Retina (tissue), 1 donor: Measurements from ENCODE around the gene PRDM2.
A peak's percentile ranks its signal among the peaks of the same experiment; 100 is the strongest.

Source experiments
- DNase-seq: peaks from one replicate; pipeline ENCODE4 v3.0.0-alpha.2; 2016

PRDM2 gene

GRCh38 chr1:13797397-13797796 lies 97.4 kb downstream of the PRDM2 start:
- DNase-seq = no peak

DNA sequence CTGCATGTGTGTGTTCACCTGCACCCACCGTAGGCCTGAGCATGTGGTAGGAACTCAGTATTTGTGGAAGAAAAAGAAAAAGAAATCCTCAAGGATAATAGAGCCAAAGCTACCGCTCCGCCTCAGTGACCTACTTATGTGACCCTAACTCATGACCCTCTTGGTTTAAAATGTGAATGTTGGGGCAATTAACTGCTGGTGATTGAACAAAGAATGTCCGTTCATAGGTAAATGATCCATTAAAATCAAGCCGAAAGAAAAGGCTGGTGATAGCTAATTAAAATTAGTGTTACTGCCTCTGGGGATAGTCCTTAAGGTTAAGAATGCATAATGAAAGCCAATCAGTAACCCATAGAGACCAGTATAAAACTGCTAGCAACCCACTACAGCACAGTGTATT lies 98.1 kb downstream of the PRDM2 start:
- DNase-seq = no peak

- DNase-seq = no peak
Observed at GRCh38 chr1:13799502-13800283, 99.7 kb downstream of the PRDM2 start.

DNA sequence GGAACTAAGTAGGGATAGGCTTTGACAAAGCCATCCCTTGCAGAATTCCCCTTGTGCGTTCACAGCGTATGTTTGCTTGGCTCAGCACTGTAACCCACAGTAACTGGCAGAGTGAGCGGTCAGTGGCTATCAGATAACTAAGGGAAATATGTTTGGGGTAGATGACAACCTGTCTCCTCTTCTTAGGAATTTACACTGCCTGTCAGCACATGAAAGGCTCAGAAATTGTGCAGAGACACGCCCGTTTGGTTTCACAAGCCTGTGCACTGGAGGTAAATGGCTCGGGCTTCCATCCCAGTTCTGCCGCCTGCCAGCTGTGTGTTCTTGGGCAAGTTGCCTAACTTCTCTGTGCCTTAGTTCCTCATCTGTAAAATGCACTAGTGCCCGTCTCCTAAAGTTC lies 101.2 kb downstream of the PRDM2 start:
- DNase-seq = no peak

GRCh38 chr1:13801655-13802486 lies 101.9 kb downstream of the PRDM2 start:
- no peak for DNase-seq

- no peak for DNase-seq
Observed at GRCh38 chr1:13802782-13803545, 103.0 kb downstream of the PRDM2 start.

GRCh38 chr1:13803546-13804239 lies 103.7 kb downstream of the PRDM2 start:
- DNase-seq = no peak

GRCh38 chr1:13804240-13804633 lies 104.2 kb downstream of the PRDM2 start:
- no peak for DNase-seq

DNA sequence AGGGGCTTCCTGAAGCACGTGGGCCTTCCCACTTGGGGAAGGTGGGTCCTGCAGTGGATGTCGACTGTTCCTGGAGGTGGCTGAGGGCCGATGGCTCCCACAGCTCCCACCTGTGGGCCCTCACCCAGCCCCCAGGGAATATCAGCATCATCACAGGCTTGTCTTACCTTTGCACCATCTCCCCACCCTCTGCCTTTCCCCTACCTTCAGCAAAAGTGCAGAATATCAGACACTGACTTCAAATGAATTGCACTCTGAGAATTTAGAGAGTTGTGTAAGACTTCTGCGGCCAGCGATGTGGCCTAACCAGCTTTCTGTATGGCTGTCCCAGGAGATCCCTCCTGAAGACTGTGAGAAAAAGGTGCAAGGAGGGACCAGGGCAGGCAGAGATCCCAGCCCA lies 105.4 kb downstream of the PRDM2 start:
- no peak for DNase-seq

DNA sequence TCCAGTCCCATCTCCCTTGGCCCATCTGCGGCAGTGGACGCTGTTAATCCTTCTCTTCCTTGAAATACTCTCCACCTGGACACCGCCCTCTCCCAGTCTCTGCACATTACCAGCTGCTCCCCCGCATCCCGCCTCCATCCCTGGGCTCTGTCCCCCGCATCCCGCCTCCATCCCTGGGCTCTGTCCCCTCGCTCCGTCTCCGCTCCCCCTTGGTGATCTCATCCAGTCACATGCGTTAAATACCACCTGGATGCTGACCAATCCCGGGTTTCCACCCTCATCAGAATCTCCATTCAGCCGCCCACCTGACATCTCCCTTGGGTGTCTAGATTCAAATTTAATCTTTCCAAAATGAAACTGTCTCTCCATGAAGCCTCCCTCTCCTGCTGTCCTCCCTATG lies 106.1 kb downstream of the PRDM2 start:
- no peak for DNase-seq

GRCh38 chr1:13807209-13807608 lies 107.2 kb downstream of the PRDM2 start:
- DNase-seq = no peak

- DNase-seq = no peak
Observed at GRCh38 chr1:13808729-13809131, 108.7 kb downstream of the PRDM2 start.

- no peak for DNase-seq
Observed at GRCh38 chr1:13809461-13810159, 109.6 kb downstream of the PRDM2 start.

DNA sequence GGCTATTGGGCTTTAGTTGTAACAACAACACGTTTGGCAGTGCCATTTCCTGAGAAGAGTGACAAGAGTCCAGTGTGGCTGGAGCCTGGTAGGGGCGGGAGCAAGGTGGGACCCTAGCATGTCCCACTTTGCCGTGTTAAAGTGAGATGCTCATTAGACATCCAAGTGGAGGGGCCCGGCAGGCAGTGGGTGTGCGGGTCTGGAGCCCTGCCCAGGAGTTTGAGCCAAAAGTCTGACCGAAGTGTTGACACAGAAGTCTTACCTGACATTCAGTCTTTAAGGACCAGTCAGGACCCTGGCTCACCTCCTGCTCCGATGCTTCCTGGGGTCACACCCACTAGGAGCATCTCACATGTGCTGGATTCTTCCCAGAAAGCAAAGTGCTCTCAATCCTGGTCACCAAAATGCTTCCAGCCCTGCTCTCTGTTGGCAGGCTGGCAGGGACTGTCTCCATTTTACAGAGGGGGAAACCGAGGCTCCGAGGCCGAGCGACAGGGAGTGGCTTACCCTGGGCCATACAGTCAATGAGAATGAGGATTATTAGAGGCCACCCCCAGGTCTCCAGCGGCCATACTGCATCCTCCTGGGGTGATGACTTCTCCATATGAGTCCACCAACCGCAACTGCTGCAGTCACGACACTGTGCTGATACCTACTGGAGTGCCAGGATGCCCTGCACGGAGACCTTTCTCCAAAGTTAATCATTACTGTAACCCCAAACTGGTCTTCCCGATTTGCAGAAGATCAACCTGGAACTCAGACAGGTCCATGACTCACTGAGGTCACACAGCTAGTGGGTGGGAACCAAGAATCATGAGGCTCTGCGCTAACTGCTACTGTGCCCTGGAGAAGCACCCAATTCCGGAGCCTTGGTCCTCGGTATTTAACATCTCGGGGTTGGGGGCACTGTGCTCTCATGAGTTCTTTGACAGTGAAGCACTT lies 112.7 kb downstream of the PRDM2 start:
- no peak for DNase-seq

DNA sequence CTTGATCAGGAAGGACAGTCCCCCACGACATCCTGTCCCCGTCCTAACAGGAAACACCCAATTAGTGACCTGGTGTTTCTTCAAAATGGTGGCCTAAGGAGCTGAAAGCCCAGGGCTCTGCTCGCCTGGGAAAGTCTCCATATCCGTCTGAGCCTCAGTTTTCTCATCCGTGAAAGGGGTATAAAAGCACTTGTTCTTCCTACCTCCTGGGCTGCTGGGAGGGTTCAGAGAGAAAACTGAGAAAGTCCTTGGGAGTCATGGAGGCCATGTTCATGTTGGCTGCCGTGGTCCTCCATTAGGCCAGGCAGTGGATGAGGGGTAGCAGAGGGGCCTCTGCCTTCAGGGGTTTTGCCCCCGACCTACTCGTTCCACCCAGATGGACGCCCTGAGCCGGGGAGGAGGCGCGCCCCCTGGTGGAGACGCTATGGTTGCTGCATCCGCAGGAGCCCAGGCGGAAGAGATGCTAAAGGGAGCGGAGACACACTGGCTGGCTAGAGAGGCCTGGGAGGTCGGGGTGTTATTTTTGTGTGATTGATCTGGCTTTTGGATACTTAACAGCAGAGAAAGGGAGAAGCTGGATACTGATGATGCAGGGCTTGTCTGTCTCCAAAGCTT lies 113.5 kb downstream of the PRDM2 start:
- DNase-seq = peak; percentile 64

DNA sequence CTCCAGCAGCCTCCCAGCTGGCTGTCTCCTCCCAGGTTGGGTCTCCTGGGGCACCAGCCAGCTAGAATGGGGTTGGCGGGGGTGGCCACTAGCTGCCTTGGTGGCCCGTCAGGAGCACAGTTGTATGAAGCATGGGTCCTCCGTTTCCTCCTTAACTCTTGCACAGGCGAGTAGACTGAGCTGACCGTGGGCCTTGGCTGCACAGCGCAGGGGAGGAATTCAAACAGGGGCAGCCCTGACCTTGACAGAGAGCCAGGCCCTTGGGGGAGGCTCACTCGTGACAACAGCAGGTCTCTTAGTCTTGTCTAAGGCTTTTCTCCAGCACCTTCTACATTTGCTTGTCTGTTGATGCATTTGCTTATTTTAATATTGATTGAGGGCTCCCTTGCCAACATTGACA lies 114.1 kb downstream of the PRDM2 start:
- DNase-seq = no peak

DNA sequence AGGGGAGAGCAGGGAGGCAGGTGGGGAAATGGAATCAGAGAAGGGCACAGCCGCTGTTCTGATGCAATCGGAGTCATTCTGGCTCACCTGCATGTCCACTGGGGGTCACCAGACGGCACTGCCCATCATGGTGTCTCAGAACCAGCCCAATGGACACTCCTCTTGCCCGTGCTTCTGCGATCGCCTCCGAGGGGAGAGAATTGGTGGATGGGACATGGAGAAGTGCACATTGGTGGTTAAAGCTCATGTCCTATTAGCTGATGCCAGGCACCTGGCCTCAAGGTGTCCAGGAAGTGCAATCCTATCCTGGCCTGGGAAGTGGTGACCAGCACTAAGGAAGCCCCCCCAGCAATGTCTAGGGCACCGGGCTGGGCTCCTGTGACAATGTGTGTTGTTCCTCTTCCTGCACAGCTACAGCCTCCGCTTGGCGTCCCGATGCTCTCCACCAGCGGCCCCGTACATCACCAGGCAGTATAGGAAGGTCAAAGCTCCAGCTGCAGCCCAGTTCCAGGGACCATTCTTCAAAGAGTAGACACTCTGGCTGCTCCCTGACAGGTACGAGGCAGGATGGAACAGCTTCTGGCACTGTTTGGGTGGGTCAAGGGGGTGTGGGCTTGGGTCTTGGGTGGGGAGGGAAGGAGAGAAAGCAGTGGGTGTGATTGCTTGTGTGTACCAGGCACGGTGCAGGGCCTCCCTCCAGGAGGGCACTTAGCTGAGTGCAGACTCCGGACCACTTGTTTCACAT lies 116.2 kb downstream of the PRDM2 start:
- no peak for DNase-seq

GRCh38 chr1:13817906-13818305 lies 117.9 kb downstream of the PRDM2 start:
- no peak for DNase-seq

DNA sequence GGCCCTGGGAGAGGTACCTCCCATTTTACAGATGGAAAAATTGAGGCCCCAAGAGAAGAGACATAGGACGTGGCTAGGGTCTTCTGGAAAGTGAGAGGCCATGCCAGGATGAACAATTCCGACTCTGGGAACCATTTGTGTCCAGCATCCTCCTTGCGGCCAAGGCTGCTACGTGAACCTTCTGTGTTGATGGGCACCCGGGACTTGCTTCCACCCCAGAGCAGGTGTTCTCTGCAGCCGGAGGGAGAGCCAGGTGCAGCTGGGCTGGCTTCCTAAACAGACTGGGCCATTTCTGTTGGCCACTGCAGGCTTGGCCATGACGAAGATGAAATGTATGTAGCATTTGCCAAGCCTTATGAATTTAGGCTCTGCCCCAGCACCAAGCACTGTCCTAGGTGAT lies 118.9 kb downstream of the PRDM2 start:
- DNase-seq = no peak

- no peak for DNase-seq
Observed at GRCh38 chr1:13819642-13820041, 119.7 kb downstream of the PRDM2 start.
